GM23338 (cell line): ENCODE data around the gene LSM14A. TPM values are rescaled to one million over a fixed set of nuclear protein-coding genes. Genes with fewer than 3 reads are reported as not detected.
A peak's percentile ranks its signal among the peaks of the same experiment; 100 is the strongest.

Experiments
- ATAC-seq: fragments of 200-7000 bp; cut with Tn5 transposase; 3 replicates; pipeline ENCODE4 v1.9.1; 2020
- DNase-seq: peaks from one replicate; pipeline ENCODE4 v3.0.0-alpha.2; 2015; ENCODE audit warnings: low spot score
- H2AFZ ChIP-seq: fragments of 200-600 bp; sonication (generic); 2 replicates; pipeline ENCODE4 v1.8.0; 2016; ENCODE audit warnings: antibody characterized with exemption, mild to moderate bottlenecking, moderate library complexity
- H3F3A ChIP-seq: fragments of 200-600 bp; sonication (generic); replicated peaks from 2 replicates; pipeline ENCODE4 v1.8.0; 2017; ENCODE audit warnings: antibody characterized with exemption, mixed run types, low read depth
- H3K27ac ChIP-seq: fragments of 200-600 bp; sonication (generic); 2 replicates; pipeline ENCODE4 v1.6.1; 2016; ENCODE audit warnings: low read depth
- H3K27me3 ChIP-seq: fragments of 200-600 bp; sonication (generic); 2 replicates; pipeline ENCODE4 v1.8.0; 2016; ENCODE audit warnings: mild to moderate bottlenecking, mixed run types, moderate library complexity; ENCODE audit not compliant: insufficient read depth
- H3K36me3 ChIP-seq: fragments of 200-600 bp; sonication (generic); 2 replicates; pipeline ENCODE4 v1.8.0; 2016; ENCODE audit warnings: mild to moderate bottlenecking; ENCODE audit not compliant: insufficient read depth
- H3K4me1 ChIP-seq: fragments of 200-600 bp; sonication (generic); 2 replicates; pipeline ENCODE4 v1.8.0; 2016; ENCODE audit warnings: mild to moderate bottlenecking, moderate library complexity; ENCODE audit not compliant: insufficient read depth
- H3K4me2 ChIP-seq: fragments of 200-600 bp; sonication (generic); 2 replicates; pipeline ENCODE4 v1.7.1; 2017; ENCODE audit warnings: mixed run types
- H3K4me3 ChIP-seq: fragments of 200-600 bp; sonication (generic); 2 replicates; pipeline ENCODE4 v1.6.1; 2016; ENCODE audit warnings: mixed run types
- H3K79me2 ChIP-seq: fragments of 200-600 bp; sonication (generic); replicated peaks from 2 replicates; pipeline ENCODE4 v1.8.0; 2017; ENCODE audit warnings: mild to moderate bottlenecking; ENCODE audit not compliant: insufficient read depth
- H3K9me2 ChIP-seq: fragments of 200-600 bp; sonication (generic); 2 replicates; pipeline ENCODE4 v1.8.0; 2017; ENCODE audit not compliant: insufficient read depth
- H4K20me1 ChIP-seq: fragments of 200-600 bp; sonication (generic); replicated peaks from 2 replicates; pipeline ENCODE4 v1.8.0; 2017; ENCODE audit warnings: mild to moderate bottlenecking; ENCODE audit not compliant: insufficient read depth
- H3K27ac Mint-ChIP-seq: 2 replicates; pipeline ENCODE4 v1.8.0; 2020; ENCODE audit warnings: inconsistent platforms, mild to moderate bottlenecking, moderate library complexity, mixed read lengths
- H3K27me3 Mint-ChIP-seq: 3 replicates; pipeline ENCODE4 v1.8.0; 2022; ENCODE audit warnings: low read depth, mild to moderate bottlenecking, moderate library complexity, mixed read lengths, inconsistent platforms; ENCODE audit not compliant: insufficient read depth, poor library complexity
- H3K36me3 Mint-ChIP-seq: 3 replicates; pipeline ENCODE4 v1.8.0; 2021; ENCODE audit warnings: low read depth, mild to moderate bottlenecking, inconsistent platforms, moderate library complexity, mixed read lengths
- H3K4me1 Mint-ChIP-seq: 3 replicates; pipeline ENCODE4 v1.8.0; 2020; ENCODE audit warnings: mild to moderate bottlenecking, inconsistent platforms, mixed read lengths
- H3K4me3 Mint-ChIP-seq: 3 replicates; pipeline ENCODE4 v1.8.0; 2021; ENCODE audit warnings: moderate library complexity, mild to moderate bottlenecking, inconsistent platforms, mixed read lengths
- H3K9me3 Mint-ChIP-seq: 3 replicates; pipeline ENCODE4 v1.8.0; 2020; ENCODE audit warnings: moderate library complexity, mild to moderate bottlenecking, inconsistent platforms, mixed read lengths
- CREB1 ChIP-seq: fragments of 250-450 bp; sonication (Bioruptor Pico); IDR thresholded peaks from 2 replicates; pipeline ENCODE4 v1.5.0; 2020; ENCODE audit warnings: low read depth, mild to moderate bottlenecking, moderate library complexity
- CTCF ChIP-seq, 2 experiments: fragments of 200-600 bp in 1 of 2; sonication (generic) in 1 of 2; conservative IDR thresholded peaks; 2 replicates each; pipeline versions ENCODE4 v1.5.1 to v1.6.1; 2016 to 2017; ENCODE audit warnings: antibody characterized with exemption in 2 of 2, low read depth in 2 of 2, mild to moderate bottlenecking in 2 of 2, moderate library complexity in 1 of 2
- ETS1 ChIP-seq: IDR thresholded peaks from 2 replicates; pipeline ENCODE4 v1.6.1; 2016; ENCODE audit warnings: antibody characterized with exemption
- EZH2 ChIP-seq: fragments of 200-600 bp; sonication (generic); IDR thresholded peaks from one replicate; pipeline ENCODE4 v1.8.0; 2017; ENCODE audit warnings: antibody characterized with exemption, mild to moderate bottlenecking, low read depth; ENCODE audit not compliant: unreplicated experiment
- EZH2phosphoT487 ChIP-seq: fragments of 200-600 bp; sonication (generic); IDR thresholded peaks from one replicate; pipeline ENCODE4 v1.8.1; 2018; ENCODE audit warnings: antibody characterized with exemption; ENCODE audit not compliant: unreplicated experiment
- JUNB ChIP-seq: IDR thresholded peaks from one replicate; pipeline ENCODE4 v1.6.1; 2016; ENCODE audit warnings: antibody characterized with exemption; ENCODE audit not compliant: unreplicated experiment
- NANOG ChIP-seq: IDR thresholded peaks from 2 replicates; pipeline ENCODE4 v1.6.1; 2016; ENCODE audit warnings: antibody characterized with exemption, borderline replicate concordance
- POLR2AphosphoS5 ChIP-seq: IDR thresholded peaks from 2 replicates; pipeline ENCODE4 v1.6.1; 2016; ENCODE audit warnings: antibody characterized with exemption, low read depth
- REST ChIP-seq: IDR thresholded peaks from one replicate; pipeline ENCODE4 v1.6.1; 2018; ENCODE audit warnings: antibody characterized with exemption; ENCODE audit not compliant: unreplicated experiment
- STAT1 ChIP-seq: IDR thresholded peaks from one replicate; pipeline ENCODE4 v1.6.1; 2016; ENCODE audit warnings: antibody characterized with exemption; ENCODE audit not compliant: unreplicated experiment
- ZNF114 ChIP-seq: fragments of 250-450 bp; sonication (Bioruptor Pico); IDR thresholded peaks from 2 replicates; pipeline ENCODE4 v1.5.0; 2020; ENCODE audit warnings: mild to moderate bottlenecking, moderate library complexity
- ZNF331 ChIP-seq: fragments of 250-450 bp; sonication (Bioruptor Pico); IDR thresholded peaks from 2 replicates; pipeline ENCODE4 v1.5.0; 2020; ENCODE audit warnings: low read depth, mild to moderate bottlenecking, moderate library complexity
- ZNF462 ChIP-seq: fragments of 250-450 bp; sonication (Bioruptor Pico); IDR thresholded peaks from 2 replicates; pipeline ENCODE4 v1.5.0; 2020; ENCODE audit warnings: mild to moderate bottlenecking, moderate library complexity
- polyA plus RNA-seq: library from polyadenylated mRNA; unstranded; fragments of >200 nt; fragmentation: Nextera tagmentation; extraction: Ambion mirVana; gene quantifications from 2 replicates; pipeline ENCODE4 v1.2.1, GENCODE V29; 2016
- total RNA-seq: library from RNA; depleted of rRNA; stranded (reverse); fragments of >200 nt; shearing (Covaris generic); gene quantifications from 2 replicates; pipeline ENCODE4 v1.2.3, GENCODE V29; 2014

The LSM14A gene
- total and polyA plus RNA-seq, 2 experiments from 2014 or later = 109 to 166 TPM

- no peaks in the 10 kb centered on the region; the same call in 2 of the 3 replicates for H3K36me3 Mint-ChIP-seq
- H3K27ac ChIP-seq = peak within 1 kb of the TSS; percentile 90
- H3K27me3 ChIP-seq = no peaks in the 10 kb centered on the region
- H3K9me2 ChIP-seq = 0 out of 2 replicates have a peak, but pooled peaks cover 3% of the 10 kb centered on the region
- peaks cover 34% of the 10 kb centered on the region for H3K79me2 ChIP-seq
- peak; percentile 96 for DNase-seq
- H4K20me1 ChIP-seq = peaks cover 13% of the 10 kb centered on the region; the same call in 1 of the 2 replicates
- peak; percentile 94 for ATAC-seq
- peak within 1 kb of the TSS; percentile 95 for H3K4me3 Mint-ChIP-seq
- H3K27ac Mint-ChIP-seq = peak within 1 kb of the TSS; percentile 97
- H3K4me1 Mint-ChIP-seq = peaks cover 10% of the 10 kb centered on the region
- peaks cover 3% of the 10 kb centered on the region; the same call in 2 of the 3 replicates for H3K9me3 Mint-ChIP-seq
- H3K4me2 ChIP-seq = peak within 1 kb of the TSS; percentile 80
- H3K27me3 Mint-ChIP-seq = peaks cover 15% of the 10 kb centered on the region
- H3K4me1 ChIP-seq = no peaks in the 10 kb centered on the region
- no peak for TF ChIP-seq STAT1
- TF ChIP-seq ZNF331 (CRISPR knock-in tag) = no peak
- no peak for TF ChIP-seq EZH2
- peak; percentile 80 for TF ChIP-seq POLR2AphosphoS5
- TF ChIP-seq REST = no peak
- no peak; the same call in 1 of the 2 replicates for TF ChIP-seq ETS1
- peak; percentile 88 for TF ChIP-seq CREB1
- TF ChIP-seq ZNF462 (CRISPR knock-in tag) = no peak
- TF ChIP-seq NANOG = no peak
- TF ChIP-seq JUNB = no peak
- TF ChIP-seq EZH2phosphoT487 = no peak
- no peak for TF ChIP-seq ZNF114 (CRISPR knock-in tag)
- TF ChIP-seq CTCF (conservative IDR thresholded peaks at IDR 0.05; ENCODE audit: low read depth in 2 of 2) = peak in 1 of 2 experiments; percentile 21; a peak in 1 of 4 replicates
- H3F3A ChIP-seq = 0 out of 2 replicates have a peak, but pooled peaks cover 3% of the 10 kb centered on the region
- peak within 1 kb of the TSS; percentile 97 for H3K4me3 ChIP-seq
- peak within 1 kb of the TSS; percentile 99 for H2AFZ ChIP-seq
- H3K36me3 ChIP-seq = no peaks in the 10 kb centered on the region
These were observed 81.9 kb downstream of the LSM14A start, which contains the start of gene GARRE1 for GRCh38 chr19:34254046-34254697. TSS of gene GARRE1 (plus strand) at chr19:34254554. CDS start at chr19:34300474, 45,920 bp downstream.
